HG02884 (cell line): ENCODE measurements around the gene DUSP14.
"Not testable (repeated sequence)": the region's sequence is repeated elsewhere in the genome, so short reads cannot be mapped to it uniquely, and the experiment has no call there.

Experiments used
- ATAC-seq: cut with Tn5 transposase; IDR thresholded peaks from one replicate; pipeline ENCODE4 v1.9.1; 2021; ENCODE audit warnings: mild to moderate bottlenecking, moderate library complexity; ENCODE audit not compliant: unreplicated experiment

Gene DUSP14, protein sequence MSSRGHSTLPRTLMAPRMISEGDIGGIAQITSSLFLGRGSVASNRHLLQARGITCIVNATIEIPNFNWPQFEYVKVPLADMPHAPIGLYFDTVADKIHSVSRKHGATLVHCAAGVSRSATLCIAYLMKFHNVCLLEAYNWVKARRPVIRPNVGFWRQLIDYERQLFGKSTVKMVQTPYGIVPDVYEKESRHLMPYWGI

DNA sequence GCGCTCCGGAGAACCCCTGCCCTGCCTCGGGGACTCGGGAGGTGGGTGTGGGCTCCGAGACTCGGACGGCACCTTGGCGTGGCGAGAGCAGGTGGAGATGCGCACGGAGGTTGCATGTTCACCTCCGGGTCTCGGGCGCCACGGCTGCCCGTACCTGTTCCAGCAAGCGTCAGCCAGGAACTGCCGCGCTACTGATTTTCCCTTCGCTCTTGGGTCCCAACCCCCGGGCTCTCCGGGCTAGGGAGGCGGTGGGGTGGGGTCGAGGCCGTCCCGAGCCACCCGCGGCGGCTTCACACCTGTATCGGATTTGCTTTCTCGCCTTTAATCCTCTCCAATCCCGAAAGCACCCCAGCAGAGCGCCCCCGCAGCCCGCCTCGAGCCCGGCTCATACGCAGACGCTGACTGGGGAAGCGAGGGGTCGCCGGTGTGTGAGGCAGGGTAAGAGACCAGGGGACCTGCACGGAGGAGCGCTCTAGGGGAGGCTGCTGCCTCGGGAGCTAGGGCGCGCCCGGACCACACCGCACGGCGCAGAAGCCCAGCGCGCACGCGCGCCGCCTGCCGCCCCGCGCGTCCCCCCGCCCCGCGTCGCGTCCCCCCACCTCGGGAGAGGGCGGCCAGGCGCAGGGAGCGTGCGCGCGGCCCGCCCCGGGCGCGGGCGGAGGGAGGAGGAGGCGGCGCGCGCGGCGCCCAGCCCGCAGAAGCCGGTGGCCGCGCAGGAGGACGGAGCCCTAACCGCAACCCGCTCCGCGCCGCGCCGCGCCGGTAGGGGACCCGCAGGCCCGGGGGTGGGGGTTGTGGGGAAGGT lies at the start of gene DUSP14:
Gene DUSP14, plus strand, starts transcription at position 695 of the 805 bp plus-strand sequence. CDS start 22,382 bp downstream, outside the sequence.
- ATAC-seq: peak; percentile 59

DNA sequence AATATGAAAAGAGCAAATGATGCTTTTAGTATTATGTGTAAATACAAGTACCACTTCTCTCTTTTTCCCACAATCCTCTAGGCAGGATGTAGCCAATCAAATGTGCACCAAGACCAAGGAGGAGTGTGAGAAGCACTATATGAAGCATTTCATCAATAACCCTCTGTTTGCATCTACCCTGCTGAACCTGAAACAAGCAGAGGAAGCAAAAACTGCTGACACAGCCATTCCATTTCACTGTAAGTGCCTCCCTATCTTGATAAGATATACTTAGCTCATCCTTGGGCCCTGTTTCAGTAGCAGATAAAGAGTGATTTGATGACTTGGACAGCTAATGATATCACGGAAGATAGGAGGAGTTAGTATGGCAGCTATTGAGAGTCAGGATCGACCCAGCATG lies 49.3 kb upstream of the DUSP14 start:
- ATAC-seq: no peak

DNA sequence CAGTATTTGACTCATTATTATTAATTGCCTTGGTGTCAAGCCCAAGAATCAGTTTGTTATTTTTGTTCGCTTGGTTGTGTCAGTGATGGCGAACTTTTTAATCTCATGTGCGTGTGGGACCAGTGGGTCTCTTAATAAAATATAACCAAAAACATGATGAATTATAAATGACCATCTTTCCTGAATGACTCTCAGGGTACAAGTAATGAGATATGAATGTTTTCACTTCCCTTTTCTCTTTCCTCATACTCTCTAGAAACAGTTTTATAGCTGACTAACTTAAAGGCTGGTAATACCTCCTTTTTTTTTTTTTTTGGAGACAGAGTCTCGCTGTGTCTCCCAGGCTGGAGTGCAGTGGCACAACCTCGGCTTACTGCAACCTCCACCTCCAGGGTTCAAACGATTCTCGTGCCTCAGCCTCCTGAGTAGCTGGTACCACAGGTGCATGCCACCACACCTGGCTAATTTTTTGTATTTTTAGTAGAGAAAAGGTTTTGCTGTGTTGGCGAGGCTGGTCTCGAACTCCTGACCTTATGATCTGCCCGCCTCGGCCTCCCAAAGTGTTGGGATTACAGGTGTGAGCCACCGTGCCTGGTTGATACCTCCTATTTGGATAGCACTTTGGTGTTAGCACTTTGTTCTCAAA lies 48.2 kb upstream of the DUSP14 start:
- not testable (repeated sequence) for ATAC-seq

DNA sequence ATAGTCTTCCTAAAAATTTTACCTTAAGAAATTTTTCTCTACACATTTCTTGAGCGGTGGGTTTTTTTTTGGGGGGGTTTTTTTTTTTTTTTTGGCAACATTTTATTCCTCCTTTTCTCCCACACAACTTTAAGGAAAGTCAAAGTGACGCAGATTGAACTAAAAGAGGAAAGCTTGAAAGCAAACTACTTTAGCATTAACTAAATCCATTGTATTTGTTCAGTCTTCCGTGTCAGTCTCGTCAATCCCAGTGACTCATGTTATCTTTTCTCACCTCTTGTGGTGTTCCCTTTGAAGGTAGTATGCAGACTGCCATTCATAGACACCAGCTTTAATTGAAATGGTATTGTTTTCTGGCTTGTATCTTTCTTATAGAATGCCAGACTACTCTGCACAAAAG lies 43.7 kb upstream of the DUSP14 start:
- no peak for ATAC-seq

DNA sequence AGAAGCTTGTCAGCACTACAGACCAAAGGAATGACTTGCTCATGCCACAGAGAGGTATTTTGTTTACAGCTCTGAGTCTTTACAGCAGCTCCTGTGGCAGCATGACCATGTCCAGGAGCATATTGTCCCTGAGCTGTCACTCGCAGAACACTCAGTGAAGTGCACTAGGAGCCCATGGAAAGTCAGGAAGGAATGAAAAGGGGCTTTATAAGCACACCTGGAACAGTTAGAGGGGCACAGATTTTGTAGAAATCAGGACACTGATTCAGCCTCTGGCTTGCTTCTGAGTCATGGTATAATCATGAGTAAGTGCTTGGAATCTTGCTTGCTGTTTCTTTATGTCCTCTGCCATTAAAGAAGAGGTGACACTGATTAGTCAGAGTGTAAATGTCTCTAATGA lies 42.0 kb upstream of the DUSP14 start:
- no peak for ATAC-seq

DNA sequence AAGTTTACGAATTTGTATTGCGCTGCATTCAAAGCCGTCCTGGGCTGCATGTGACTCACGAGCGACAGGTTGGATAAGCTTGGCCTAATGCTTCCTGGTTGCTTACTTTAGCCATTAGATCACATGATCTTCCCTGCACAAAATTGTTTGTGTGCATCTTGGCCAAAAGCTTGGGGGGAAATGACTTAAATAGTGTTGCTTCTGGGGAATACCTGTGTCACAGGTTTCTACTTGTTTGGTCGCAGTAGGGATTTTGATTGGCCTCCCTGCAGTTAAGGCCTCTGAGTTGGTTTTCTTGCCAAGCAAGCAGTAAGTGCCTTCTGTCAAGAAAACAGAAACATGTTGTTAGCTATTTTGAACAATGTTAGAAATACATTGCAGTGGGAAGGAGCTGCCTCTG lies 39.6 kb upstream of the DUSP14 start:
- ATAC-seq: no peak

DNA sequence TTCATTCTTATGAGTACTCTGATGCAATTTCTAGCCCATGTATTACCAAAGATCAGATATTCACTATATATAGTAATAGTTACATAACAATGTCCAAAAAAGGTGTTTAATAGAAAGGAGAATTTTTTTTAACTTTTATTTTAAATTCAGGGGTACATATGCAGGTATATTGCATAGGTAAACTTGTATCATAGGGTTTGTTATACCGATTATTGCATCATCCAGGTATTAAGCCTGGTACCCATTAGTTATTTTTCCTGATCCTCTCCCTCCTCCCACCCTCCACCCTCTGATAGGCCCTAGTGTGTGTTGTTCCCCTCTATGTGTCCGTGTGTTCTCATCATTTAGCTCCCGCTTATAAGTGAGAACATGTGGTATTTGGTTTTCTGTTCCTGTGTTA lies 31.9 kb upstream of the DUSP14 start:
- not testable (repeated sequence) for ATAC-seq

DNA sequence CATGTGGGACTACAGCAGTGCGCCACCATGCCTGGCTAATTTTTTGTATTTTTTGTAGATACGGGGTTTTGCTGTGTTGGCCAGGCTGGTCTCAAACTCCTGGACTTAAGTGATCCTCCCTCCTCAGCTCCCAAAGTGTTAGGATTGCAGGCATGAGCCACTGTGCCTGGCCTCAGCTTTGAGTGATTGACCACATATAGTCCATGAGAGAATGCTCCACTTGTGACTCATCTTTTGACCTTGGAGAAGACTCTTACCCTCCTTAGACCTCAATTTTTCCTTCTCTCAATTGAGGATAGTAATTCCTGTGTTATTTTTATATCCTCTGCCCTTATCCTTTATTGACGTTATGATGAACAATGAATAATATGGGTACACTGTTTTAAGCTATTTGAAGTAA lies 30.9 kb upstream of the DUSP14 start:
- ATAC-seq: no peak

DNA sequence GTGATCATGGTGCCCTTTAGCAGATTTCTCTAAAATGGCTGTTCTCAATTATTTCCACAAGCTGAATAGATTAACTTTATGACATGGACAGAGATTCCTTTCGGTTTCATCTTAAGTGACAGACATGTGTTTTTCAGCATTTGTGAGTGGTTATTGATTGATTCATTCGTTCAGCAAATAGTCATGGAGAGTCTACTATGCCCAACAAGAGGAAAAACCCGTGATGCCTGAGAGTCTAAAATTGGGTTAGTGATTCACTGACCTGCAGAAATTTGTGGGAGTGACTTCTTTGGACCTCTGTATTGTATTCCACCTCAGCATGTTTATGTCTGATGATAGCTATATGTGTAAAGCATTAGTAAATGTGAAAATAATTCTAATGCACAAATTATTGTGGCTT lies 28.0 kb upstream of the DUSP14 start:
- ATAC-seq: no peak

DNA sequence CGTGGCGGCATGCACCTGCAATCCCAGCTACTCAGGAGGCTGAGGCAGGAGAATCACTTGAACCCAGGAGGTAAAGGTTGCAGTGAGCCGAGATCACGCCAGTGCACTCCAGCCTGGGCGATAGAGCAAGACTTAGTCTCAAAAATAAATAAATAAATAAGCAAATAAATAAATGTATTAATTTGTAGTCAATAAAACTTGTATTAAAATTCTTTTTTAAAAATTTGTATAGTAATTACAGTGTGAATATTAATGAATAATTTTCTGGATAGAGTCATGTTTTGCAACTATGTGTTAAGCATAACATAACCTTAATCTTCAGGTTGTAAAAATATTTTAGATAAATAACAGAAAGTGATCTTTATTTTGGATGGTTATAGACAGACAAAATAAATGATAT lies 27.2 kb upstream of the DUSP14 start:
- no peak for ATAC-seq

DNA sequence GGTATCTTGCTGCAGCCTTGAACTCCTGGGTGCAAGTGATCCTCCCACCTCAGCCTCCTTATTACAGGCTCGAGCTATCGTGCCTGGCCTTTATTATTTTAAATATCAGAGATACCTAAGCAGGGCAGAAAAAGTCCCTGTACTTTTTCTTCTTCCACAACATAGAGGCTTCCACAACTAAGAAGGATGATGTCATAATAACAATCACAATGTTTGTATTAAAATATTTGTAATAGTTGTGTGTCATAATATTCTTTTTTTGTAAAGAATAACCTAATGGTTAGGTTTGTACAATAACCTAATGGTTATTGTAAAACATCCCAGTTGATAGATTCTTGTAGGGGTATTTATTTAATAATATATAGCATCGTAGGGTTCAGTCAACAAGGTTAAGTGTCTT lies 26.7 kb upstream of the DUSP14 start:
- no peak for ATAC-seq

DNA sequence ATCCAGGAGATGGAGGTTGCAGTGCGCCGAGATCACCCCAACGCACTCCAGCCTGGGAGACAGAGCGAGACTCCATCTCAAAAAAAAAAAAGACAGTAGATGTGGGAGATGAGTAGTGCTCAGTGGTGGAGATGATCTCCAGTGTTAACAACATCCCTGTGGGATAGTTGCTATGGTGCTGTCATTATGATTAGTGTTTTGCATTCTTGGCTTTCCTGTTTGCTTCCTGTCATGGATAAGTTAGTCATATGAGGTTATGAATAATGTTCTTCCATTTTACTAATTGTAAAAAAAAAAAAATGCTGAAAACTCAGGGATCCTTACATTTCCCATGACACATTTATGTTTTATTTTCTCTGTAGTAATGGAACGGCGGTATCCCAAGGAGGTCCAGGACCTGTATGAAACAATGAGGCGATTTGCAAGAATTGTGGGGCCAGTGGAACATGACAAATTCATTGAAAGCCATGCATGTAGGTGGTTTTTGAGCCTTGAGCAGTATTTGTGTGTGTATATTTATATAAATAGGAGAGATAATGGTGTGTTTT lies 24.5 kb upstream of the DUSP14 start:
- no peak for ATAC-seq

DNA sequence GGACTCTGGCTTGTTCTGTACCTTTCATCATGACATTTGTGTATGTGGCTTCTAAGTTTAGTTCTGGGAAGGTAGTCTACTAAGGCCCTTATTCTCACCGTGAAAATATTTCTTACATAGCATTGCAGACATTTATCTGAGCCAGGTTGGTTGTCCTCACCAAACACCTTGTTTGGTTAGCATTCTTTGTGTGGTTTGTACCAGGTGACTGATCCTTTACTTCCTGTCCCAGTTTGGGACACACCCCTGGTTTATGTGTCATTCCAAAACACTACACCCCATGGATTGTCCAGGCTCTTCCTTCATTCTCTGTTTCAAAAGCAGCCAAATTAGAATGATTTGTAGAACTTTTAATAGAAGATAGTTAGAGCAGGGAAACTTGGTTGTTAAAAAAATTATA lies 23.2 kb upstream of the DUSP14 start:
- ATAC-seq: no peak

DNA sequence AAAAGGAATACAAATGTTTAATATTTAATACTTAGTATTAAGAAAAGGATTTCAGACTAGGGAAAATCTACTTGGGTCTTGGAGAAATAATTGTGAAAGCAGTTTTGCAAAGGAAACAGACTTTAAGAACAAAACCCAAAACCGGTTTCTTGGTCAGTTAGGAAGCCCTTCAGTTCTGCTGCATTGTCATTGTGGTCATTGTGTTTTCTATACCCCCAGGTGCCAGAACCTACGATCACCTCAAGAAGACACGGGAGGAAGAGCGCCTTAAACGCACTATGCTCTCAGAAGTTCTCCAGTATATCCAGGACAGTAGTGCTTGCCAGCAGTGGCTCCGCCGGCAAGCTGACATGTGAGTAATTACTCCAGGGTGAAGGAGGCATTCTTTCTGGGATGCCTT lies 19.5 kb upstream of the DUSP14 start:
- no peak for ATAC-seq

DNA sequence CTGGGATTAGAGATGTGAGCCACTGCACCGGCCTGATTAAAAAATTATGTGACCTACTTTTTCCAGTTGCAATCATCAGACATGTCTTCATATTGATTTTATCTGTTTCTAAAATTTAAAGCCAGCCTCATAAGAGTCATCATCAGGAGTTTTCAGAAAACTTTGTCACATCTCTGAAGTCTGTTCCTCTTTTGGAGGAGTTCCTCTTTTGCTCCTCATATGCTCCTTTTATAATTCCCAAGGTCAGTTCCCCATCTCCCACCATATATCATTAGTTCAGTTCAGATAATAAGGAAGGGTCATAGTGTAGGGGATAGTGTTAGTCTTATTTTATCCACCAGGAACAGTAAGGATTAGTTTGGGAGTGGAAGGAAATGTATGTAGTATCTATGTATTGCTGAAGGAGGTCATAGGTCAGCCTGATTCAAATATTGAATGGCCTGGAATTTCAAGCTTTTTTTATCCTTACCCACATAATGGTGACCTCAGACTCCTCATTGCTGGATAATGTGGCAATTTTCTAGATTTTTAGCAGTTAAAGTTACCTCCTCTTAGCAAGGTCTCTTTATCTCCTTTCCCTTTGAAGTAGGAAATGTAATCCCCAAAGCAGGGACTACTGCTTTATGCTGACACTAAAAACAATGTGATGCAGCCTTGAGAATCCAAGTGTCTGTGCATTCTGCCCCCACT lies 13.8 kb upstream of the DUSP14 start:
- ATAC-seq: no peak

DNA sequence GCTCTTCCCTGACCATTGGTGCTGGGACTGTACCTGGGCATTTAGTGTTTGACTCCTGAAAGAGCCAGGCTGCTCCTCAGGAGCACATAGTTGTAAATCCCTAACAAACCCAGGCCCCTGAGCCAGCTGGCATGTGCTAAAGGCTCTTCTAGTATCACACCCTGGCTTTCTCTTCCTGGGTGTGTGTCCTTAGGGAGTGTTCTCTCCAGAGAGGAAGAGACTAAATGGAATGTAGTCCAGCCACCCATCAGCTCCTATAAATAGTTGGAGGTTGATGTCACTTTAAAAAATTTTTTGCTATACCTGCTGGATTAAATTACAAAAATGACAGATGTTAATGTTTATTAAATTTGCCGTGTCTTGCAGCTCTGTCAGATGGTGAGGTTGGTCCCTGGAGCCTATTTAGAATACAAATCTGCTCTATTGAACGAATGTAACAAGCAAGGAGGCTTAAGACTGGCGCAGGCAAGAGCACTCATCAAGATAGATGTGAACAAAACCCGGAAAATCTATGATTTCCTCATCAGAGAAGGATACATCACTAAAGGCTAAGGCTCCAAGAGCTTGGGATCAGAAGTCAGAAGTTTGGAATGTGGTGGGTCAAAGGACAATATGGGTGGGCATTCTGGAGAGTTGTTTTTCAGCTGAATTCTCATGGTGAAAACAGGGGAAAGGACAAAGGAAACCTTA lies 13.1 kb upstream of the DUSP14 start:
- ATAC-seq: no peak

DNA sequence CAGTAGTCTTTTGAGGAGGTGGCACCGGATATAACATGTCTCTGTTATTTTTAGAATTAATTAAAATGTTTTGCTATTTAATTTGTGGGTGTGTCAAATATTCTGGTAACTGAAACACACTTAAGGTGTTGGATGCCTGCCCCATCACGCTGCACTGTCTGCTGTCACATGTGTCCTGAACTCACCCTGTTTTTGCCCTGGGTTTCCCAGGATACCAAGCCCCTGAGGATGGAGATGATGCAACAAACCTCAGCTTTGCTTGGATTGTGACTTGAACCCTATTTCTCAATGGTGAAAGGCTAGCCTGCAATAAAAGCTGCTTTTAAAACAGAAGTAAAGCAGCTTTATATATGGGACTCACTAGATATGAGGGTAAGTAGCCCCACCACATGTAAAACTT lies 11.5 kb upstream of the DUSP14 start:
- no peak for ATAC-seq

DNA sequence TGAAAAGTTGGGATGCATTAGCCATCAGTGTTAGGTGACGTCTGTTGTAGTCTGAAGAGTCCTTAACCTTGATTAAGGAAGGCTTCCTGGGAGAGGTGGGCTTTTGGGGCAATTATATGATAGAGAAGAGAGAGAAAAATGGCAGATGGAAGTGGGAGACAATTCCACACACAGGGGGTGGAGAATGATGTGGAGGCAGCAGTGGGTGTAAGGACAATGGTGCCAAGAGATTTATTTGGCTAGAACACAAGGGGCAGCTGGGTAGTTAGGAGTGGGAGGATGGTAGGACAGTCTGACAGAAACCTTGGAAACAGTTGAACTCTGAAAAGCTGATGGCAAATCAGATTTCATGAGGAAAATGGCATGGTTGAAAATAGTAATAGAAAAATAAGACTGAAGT lies 10.7 kb upstream of the DUSP14 start:
- ATAC-seq: no peak

DNA sequence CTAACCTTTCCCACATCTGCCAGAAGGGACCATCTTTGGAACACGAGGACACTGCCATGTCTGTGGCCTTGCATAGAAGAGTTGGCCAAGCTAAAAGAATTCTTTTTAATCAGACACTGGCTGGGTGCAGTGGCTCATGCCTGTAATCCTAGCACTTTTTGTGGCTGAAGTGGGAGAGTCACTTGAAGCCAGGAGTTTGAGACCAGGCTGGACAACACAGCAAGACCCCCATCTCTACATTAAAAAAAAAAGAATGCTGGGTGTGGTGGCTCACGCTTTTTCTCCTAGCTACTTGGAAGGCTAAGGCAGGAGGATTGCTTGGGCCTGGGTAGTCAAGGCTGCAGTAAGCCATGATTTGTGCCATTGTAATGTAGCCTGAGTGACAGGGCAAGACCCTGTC lies 9.3 kb upstream of the DUSP14 start:
- no peak for ATAC-seq

DNA sequence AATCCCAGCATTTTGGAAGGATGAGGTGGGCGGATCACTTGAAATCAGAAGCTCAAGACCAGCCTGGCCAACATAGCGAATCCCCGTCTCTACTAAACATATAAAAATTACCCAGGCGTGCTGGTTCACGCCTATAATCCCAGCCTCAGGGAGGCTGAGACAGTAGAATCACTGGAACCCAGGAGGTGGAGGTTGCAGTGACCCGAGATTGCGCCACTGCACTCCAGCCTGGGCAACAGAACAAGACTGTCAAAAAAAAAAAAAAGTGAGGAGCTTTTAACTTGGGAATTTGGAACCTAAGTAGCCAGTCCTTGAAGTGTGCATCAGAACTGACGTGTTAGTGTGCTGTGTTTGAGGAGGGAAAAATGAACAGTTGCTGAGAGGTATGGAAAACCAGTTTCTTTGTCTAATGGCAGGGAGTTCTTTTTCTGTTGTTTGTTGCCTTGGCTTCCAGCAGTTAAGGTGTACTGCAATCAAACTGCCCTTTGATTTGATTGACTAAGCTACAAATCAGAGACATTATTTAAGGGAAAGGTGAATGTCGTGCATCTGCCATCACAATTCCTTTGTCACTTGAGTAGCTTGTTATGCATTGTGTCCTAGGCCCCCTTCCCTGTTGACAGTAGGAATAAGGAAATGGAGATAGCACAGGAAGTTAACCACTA lies 8.6 kb upstream of the DUSP14 start:
- no peak for ATAC-seq
